ENCODE results near the gene DUSP7. TPM values are rescaled to one million over a fixed set of nuclear protein-coding genes. Genes with fewer than 3 reads are reported as not detected.

The DUSP7 gene
- total RNA-seq, 2 donors from 2014 or later: 9.1 to 34.0 TPM

DNA sequence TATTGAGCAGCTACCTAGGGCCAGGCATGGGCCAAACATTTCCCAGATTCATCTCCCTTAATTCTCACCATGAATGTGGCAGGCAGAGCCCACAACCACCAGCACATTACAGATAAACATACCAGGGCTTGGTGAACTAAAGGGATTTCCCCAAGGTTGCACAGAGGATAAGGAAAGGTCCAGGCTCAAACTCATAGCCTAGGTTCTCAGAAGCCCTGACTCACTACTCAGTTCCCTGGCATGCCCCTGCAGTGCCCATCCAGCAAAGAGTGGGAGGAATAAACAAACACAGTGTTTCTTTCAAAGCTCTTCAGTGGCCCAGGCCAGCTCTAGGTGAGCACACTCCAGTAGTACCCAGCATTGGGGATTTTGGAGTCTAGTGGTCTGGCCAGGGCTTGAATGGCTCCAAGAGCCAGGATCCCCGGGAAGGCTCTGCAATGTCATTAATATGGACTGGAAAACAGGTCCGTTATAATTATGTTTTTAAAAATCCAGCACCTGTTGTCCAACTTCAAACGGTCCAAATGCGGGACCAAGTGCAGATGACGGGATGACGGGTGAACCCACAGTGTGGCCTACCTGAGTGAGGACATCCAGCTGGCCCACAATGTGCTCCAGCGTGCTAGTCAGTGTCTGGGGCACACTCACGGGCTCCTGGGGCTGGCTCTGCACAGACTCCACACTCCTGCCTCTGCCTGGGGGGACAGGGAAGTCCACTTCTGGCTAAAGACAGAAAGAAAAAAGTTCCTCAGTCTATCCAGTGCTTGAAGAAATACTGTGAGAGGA is 39.8 kb upstream of the DUSP7 start:
- no peaks in the 10 kb centered on the region for H3K27me3 ChIP-seq (replicated peaks; ENCODE audit: insufficient read depth)
- intact Hi-C loops (cut with DNase I): no loop called here
- no peak overlapping the region for H3K4me3 ChIP-seq
- no peaks in the 10 kb centered on the region for H3K4me1 ChIP-seq (replicated peaks)
- no peak for DNase-seq (ENCODE audit: low spot score)
- TF ChIP-seq POLR2AphosphoS5 (IDR thresholded peaks at IDR 0.05) (no peak), CTCF (IDR thresholded peaks at IDR 0.05) (no peak), POLR2A (IDR thresholded peaks at IDR 0.05) (no peak)
- no peaks in the 10 kb centered on the region for H3K9me3 ChIP-seq
- 96% methylated on average over 8 of the region's 8 CpGs for WGBS
- no peak overlapping the region for H3K27ac ChIP-seq
- no peaks in the 10 kb centered on the region for H3K36me3 ChIP-seq

GRCh38 chr3:52094571-52095485 is 38.5 kb upstream of the DUSP7 start:
- 97% methylated on average over 11 of the region's 11 CpGs for WGBS
- TF ChIP-seq CTCF (IDR thresholded peaks at IDR 0.05): no peak
- TF ChIP-seq POLR2AphosphoS5 (IDR thresholded peaks at IDR 0.05): no peak
- no peak for TF ChIP-seq POLR2A (IDR thresholded peaks at IDR 0.05)
- intact Hi-C loops (cut with DNase I): no loop called here

DNA sequence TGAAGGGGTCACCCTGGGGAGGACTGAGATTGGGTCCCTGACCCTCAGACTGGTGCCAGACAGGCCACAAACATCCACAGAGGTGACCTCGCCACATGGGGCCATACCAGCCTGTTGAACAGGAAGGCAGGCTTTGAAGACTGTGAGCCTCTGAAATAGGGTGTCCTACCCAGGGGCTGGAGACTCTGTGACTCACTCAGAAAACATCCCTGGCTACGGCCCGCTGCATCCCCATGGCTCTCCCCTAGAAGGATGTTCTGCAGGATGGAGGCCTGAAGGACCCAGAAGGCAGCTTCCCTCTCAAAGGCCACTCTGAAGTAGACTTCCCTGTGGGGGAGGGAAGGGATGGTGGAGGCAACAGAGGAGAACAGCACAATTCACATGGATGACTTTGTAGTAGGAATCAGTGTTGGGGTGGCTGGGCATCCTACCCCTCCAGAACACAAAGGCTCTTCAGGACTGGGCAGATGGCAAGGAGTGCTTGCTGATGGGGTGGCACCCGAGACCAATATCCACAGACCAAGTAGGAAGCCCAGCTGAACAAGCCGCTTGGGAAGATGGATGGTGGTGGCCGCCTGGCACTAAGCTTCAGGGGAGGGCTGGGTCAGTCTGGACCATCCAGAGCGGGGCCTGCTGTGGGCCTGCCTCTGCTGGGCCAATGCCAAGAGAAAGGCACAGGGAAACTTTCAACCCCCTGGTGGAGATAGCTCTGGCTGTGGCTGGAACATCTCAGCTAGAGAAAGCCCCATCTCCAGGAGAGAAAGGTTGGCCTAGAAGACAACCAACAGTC is 37.6 kb upstream of the DUSP7 start:
- no peak for DNase-seq (ENCODE audit: low spot score)
- no peak overlapping the region for H3K27ac ChIP-seq
- no peaks in the 10 kb centered on the region for H3K9me3 ChIP-seq
- no peak overlapping the region for H3K4me3 ChIP-seq
- TF ChIP-seq CTCF (IDR thresholded peaks at IDR 0.05) (no peak), POLR2A (IDR thresholded peaks at IDR 0.05) (no peak), POLR2AphosphoS5 (IDR thresholded peaks at IDR 0.05) (no peak)
- no peaks in the 10 kb centered on the region for H3K36me3 ChIP-seq
- H3K4me1 ChIP-seq (replicated peaks): no peaks in the 10 kb centered on the region
- intact Hi-C loops (cut with DNase I): no loop called here
- no peaks in the 10 kb centered on the region for H3K27me3 ChIP-seq (replicated peaks; ENCODE audit: insufficient read depth)
- 94% methylated on average over 6 of the region's 7 CpGs for WGBS

More at GRCh38 chr3:52094571-52095485, 38.5 kb upstream of the DUSP7 start:
- H3K27me3 ChIP-seq (replicated peaks; ENCODE audit: insufficient read depth): no peaks in the 10 kb centered on the region
- H3K36me3 ChIP-seq: no peaks in the 10 kb centered on the region
- no peak overlapping the region for H3K27ac ChIP-seq
- no peak overlapping the region for H3K4me3 ChIP-seq
- H3K4me1 ChIP-seq (replicated peaks): no peaks in the 10 kb centered on the region
- no peaks in the 10 kb centered on the region for H3K9me3 ChIP-seq
- DNase-seq (ENCODE audit: low spot score): no peak

DNA sequence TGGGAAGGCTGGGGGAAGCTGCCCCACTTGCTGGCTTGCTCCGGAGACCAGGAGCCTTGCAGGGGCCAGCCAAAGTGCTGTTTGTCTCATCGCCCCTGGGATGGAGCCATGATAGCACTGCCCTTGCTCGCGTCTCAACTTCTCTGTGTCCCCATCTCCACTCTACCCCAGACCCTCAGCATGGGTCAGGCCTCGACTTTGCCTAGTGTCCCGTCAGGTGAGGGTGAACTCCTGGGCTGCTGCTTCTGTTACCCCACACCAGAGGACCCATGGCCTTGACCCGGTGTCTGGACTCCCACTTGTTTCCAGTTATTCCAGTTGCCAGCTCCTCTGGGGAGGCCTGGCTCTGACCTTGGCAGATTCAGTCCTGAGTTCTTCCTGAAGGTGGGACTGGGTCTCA is 36.5 kb upstream of the DUSP7 start:
- Histone ChIP-seq H3K27ac (no peak overlapping the region), H3K27me3 (replicated peaks; ENCODE audit: insufficient read depth) (no peaks in the 10 kb centered on the region), H3K9me3 (no peaks in the 10 kb centered on the region), H3K4me1 (replicated peaks) (no peaks in the 10 kb centered on the region), H3K36me3 (no peaks in the 10 kb centered on the region), H3K4me3 (no peak overlapping the region)
- intact Hi-C loops (cut with DNase I): no loop called here
- no peak for DNase-seq (ENCODE audit: low spot score)
- 93% methylated on average over 7 of the region's 7 CpGs for WGBS
- TF ChIP-seq CTCF (IDR thresholded peaks at IDR 0.05): no peak
- TF ChIP-seq POLR2AphosphoS5 (IDR thresholded peaks at IDR 0.05): no peak
- no peak for TF ChIP-seq POLR2A (IDR thresholded peaks at IDR 0.05)
